Measurements from ENCODE around the gene SH2D4B. TPM values are rescaled to one million over a fixed set of nuclear protein-coding genes. Genes with fewer than 3 reads are reported as not detected.

Gene SH2D4B
- polyA plus RNA-seq, 1 donor from 2014 or later: 1.4 TPM

- H3K4me3 ChIP-seq (ENCODE audit: low read length): no peak overlapping the region
- no peaks in the 10 kb centered on the region for H3K27me3 ChIP-seq (ENCODE audit: insufficient read depth, low read depth, low read length)
- H3K79me2 ChIP-seq (replicated peaks; ENCODE audit: insufficient read depth, low read length): no peaks in the 10 kb centered on the region
- H3K4me2 ChIP-seq (ENCODE audit: low read length): no peak overlapping the region
- no peak overlapping the region for H3K9ac ChIP-seq (ENCODE audit: low read length)
- H4K20me1 ChIP-seq (ENCODE audit: insufficient read depth): no peaks in the 10 kb centered on the region
- H3K9me2 ChIP-seq (ENCODE audit: insufficient read depth, low read length): no peaks in the 10 kb centered on the region
- H3K36me3 ChIP-seq (ENCODE audit: insufficient read depth, low read length): no peaks in the 10 kb centered on the region
- no peaks in the 10 kb centered on the region for H3F3A ChIP-seq (ENCODE audit: insufficient read depth, low read length, poor library complexity, severe bottlenecking)
- H3K9me3 ChIP-seq (ENCODE audit: low read length): peaks cover 4% of the 10 kb centered on the region
- TF ChIP-seq POLR2AphosphoS5 (IDR thresholded peaks at IDR 0.05) (no peak), MXI1 (conservative IDR thresholded peaks at IDR 0.05; ENCODE audit: poor library complexity, severe bottlenecking) (no peak), EZH2 (IDR thresholded peaks at IDR 0.05; ENCODE audit: borderline replicate concordance, insufficient read depth, low read length, poor library complexity, severe bottlenecking) (no peak), SMC3 (conservative IDR thresholded peaks at IDR 0.05; ENCODE audit: poor library complexity) (no peak), REST (IDR thresholded peaks at IDR 0.05; ENCODE audit: borderline replicate concordance) (no peak), RAD21 (conservative IDR thresholded peaks at IDR 0.05) (no peak), TAF1 (IDR thresholded peaks at IDR 0.05; ENCODE audit: low read depth) (no peak), CTCF (IDR thresholded peaks at IDR 0.05; ENCODE audit: poor library complexity, severe bottlenecking) (no peak), EP300 (conservative IDR thresholded peaks at IDR 0.05; ENCODE audit: poor library complexity, severe bottlenecking) (no peak)
- no peak overlapping the region for H2AFZ ChIP-seq (ENCODE audit: low read depth, low read length)
- no peak overlapping the region for H3K27ac ChIP-seq (ENCODE audit: low read length)
Observed at GRCh38 chr10:80622153-80622552, 84.5 kb downstream of the SH2D4B start.

DNA sequence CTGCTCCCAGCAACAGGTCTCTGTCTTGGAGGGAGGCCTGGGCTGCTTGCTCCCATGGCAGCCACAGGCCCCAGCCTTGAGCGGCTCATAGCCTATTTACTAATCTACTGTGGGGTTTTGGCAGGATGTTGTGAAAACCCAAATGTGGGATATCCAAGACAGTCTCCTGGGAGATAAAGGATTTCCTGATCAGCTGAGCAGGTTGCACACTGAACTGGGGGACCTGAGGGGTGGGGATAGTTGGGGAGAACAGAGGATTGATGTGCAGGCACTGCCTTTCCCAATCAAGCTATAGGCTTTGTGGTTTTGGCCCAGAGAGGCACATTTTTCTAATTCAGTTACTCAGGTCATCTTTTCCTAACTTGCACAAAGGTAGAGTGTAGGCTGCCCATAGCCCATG, 92.6 kb downstream of the SH2D4B start:
- no peaks in the 10 kb centered on the region for H3K27me3 ChIP-seq (ENCODE audit: insufficient read depth, low read depth, low read length)
- TF ChIP-seq EZH2 (IDR thresholded peaks at IDR 0.05; ENCODE audit: borderline replicate concordance, insufficient read depth, low read length, poor library complexity, severe bottlenecking) (no peak), MXI1 (conservative IDR thresholded peaks at IDR 0.05; ENCODE audit: poor library complexity, severe bottlenecking) (no peak), TAF1 (IDR thresholded peaks at IDR 0.05; ENCODE audit: low read depth) (no peak), SMC3 (conservative IDR thresholded peaks at IDR 0.05; ENCODE audit: poor library complexity) (no peak), RAD21 (conservative IDR thresholded peaks at IDR 0.05) (no peak), REST (IDR thresholded peaks at IDR 0.05; ENCODE audit: borderline replicate concordance) (no peak), POLR2AphosphoS5 (IDR thresholded peaks at IDR 0.05) (no peak), EP300 (conservative IDR thresholded peaks at IDR 0.05; ENCODE audit: poor library complexity, severe bottlenecking) (no peak), CTCF (IDR thresholded peaks at IDR 0.05; ENCODE audit: poor library complexity, severe bottlenecking) (no peak)
- H3K4me3 ChIP-seq (ENCODE audit: low read length): no peak overlapping the region
- H2AFZ ChIP-seq (ENCODE audit: low read depth, low read length): no peak overlapping the region
- H3K4me2 ChIP-seq (ENCODE audit: low read length): no peak overlapping the region
- no peaks in the 10 kb centered on the region for H3K79me2 ChIP-seq (replicated peaks; ENCODE audit: insufficient read depth, low read length)
- H3K9ac ChIP-seq (ENCODE audit: low read length): no peak overlapping the region
- H3K9me2 ChIP-seq (ENCODE audit: insufficient read depth, low read length): no peaks in the 10 kb centered on the region
- no peaks in the 10 kb centered on the region for H4K20me1 ChIP-seq (ENCODE audit: insufficient read depth)
- no peaks in the 10 kb centered on the region for H3K36me3 ChIP-seq (ENCODE audit: insufficient read depth, low read length)
- peaks cover 4% of the 10 kb centered on the region for H3K9me3 ChIP-seq (ENCODE audit: low read length)
- H3K27ac ChIP-seq (ENCODE audit: low read length): no peak overlapping the region
- H3F3A ChIP-seq (ENCODE audit: insufficient read depth, low read length, poor library complexity, severe bottlenecking): no peaks in the 10 kb centered on the region
